HG03095 (cell line): ENCODE results near the gene ZNF385C.
A peak's percentile ranks its signal among the peaks of the same experiment; 100 is the strongest.
"Not testable (repeated sequence)": the region's sequence is repeated elsewhere in the genome, so short reads cannot be mapped to it uniquely, and the experiment has no call there.

ENCODE experiments used
- ATAC-seq: cut with Tn5 transposase; IDR thresholded peaks from one replicate; pipeline ENCODE4 v1.9.1; 2021; ENCODE audit warnings: moderate library complexity; ENCODE audit not compliant: unreplicated experiment

Gene ZNF385C, protein sequence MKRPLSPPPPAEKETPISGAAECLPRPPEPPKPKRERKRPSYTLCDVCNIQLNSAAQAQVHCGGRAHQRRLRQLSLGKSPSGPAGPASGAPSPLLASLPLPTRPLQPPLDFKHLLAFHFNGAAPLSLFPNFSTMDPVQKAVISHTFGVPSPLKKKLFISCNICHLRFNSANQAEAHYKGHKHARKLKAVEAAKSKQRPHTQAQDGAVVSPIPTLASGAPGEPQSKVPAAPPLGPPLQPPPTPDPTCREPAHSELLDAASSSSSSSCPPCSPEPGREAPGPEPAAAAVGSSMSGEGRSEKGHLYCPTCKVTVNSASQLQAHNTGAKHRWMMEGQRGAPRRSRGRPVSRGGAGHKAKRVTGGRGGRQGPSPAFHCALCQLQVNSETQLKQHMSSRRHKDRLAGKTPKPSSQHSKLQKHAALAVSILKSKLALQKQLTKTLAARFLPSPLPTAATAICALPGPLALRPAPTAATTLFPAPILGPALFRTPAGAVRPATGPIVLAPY

DNA sequence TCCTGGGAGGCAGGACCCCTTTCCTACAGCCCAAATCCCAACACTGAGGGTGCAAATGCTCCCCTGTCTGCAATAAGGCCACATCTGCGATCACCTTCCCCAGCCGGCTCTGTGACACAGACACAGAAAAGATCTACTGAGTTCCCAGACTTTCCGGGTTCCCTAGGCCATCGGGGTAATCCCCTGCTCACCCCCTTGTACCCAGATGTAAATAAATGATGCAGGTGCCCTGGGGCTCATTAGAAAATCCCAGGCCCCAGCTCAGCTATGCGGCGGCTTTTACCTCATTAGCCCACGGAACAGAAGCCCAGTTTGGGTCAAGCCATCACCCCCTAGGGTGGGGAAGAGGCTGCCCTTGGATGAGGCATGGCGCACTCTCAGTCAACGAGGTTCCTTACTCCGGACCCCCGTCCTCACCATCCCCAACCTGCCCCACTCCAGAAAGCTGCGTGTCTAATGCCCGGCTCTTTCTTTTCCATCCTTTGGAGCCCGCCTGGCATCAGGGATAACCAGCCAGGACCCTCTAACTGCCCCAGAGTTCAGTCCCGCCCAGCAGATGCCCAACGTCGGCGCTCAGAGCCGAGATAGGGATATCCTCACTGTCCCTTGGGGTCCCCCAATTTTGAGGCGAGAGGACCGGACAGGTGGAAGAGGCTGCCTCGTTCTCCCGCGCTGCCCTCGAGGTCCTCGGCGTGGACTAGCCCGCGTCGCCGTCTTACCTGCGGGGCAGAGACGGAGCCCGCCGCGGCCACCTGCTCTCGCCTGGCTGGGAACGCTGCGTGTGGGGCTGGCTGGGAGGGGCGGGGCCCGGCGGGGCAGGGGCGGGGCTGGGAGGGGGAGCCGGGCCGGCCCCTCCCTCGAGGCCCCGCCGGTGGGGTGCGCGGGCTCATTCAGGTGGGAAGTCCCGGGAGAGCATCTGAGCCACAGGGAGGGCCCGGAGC lies at the start of gene ZNF385C:
Gene ZNF385C, minus strand, starts transcription at position 783 of the 941 bp plus-strand sequence. CDS start 35,417 bp downstream, outside the sequence.
- no peak for ATAC-seq

DNA sequence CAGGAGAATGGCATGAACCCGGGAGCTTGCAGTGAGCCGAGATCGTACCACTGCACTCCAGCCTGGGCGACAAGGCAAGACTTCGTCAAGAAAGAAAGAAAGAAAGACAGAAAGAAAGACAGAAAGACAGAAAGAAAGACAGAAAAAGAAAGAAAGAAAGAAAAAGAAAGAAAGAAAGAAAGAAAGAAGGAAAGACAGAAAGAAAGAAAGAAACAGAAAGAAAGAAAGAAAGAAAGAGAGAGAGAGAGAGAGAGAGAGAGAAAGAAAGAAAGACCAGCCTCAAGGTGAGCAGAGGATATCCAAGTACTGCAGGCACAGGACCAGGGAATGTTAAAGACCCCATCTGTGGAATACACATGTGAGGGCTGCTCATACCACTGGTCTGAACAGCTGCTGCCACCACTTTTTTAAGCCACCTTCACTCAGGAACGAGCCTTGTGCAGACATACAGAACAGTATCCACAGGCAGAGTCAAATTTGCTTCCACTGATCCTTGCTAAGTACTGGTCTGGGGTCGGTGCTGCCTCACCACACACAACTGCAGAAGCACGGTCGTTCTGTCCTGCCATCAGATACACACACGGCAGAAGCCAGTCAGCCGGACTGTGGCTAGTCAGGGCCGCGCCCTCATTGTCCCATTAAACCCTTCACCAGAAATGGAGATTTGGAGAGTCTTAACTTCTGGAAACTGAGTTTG lies 48.8 kb upstream of the ZNF385C start:
- ATAC-seq = no peak

DNA sequence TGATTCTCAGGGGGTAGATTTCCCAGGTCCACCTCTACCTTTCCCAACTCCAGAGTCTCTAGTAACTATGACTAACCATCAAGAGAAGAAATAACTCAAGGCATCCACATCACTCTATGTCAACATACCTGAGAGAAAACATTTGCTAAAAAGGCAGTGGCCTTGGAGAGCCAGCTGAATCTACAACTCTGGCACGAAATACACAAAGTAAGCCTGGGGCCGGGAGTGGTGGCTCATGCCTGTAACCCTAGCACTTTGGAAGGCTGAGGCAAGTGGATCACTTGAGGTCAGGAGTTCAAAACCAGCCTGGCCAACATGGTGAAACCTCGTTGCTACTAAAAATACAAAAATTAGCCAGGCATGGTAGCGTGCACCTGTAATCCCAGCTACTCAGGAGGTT lies 44.9 kb upstream of the ZNF385C start:
- ATAC-seq = not testable (repeated sequence)

DNA sequence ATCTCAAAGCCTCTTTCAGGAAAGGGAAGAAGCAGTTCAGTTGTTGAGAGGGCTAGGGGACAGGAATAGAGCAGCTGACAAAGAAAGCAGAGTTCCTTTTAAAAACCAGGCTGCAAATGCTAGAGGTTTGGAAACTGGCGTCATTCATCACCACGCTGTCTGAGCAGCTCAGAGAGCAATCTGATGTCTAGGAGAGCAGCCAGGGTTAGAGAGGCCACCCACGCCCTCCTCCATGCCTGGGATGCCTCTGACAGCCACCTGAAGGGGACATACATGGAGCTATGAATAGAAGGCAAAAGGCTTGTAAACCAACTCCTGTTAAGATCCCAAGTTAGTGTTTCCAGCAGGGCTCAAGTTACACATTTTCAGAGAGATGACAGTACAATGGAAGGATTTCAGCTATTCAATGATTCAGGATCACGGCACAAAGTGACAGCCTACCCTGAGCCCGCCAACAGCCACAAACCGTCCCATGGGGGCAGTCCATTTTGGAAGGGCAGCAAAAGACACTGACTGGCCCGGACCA lies 44.2 kb upstream of the ZNF385C start:
- ATAC-seq = no peak

DNA sequence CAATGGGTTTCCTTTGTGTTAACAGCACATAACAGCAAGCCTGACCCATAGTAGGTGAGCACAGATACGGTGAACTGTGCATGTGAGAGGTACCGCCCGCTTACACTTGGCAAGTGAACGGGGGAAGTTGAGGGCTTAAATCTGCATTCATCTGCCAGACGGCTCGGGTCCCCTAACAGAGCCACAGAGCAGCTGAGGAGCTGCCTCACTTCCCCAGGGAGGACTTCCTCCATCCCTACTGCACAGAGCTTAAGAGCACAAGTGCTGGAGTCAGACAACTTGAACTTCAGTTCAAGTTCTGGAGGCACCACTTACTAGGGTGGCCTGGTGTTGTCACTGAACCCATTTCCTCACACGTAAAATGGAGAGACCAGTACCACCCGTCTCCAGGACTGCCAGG lies 43.1 kb upstream of the ZNF385C start:
- ATAC-seq = no peak

DNA sequence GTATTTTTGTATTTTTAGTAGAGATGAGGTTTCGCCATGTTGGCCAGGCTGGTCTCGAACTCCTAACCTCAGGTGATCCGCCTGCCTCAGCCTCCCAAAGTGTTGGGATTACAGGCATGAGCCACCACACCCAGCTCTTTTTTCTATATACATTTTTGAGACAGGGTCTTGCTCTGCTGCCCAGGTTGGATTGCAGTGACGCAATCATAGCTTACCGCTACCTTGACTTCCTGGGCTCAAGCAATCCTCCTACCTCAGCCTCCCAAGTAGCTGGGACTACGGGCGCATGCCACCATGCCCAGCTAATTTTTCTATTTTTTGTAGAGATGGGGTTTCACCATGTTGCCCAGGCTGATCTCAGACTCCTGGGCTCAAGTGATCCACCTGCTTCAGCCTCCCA lies 42.4 kb upstream of the ZNF385C start:
- ATAC-seq = not testable (repeated sequence)

DNA sequence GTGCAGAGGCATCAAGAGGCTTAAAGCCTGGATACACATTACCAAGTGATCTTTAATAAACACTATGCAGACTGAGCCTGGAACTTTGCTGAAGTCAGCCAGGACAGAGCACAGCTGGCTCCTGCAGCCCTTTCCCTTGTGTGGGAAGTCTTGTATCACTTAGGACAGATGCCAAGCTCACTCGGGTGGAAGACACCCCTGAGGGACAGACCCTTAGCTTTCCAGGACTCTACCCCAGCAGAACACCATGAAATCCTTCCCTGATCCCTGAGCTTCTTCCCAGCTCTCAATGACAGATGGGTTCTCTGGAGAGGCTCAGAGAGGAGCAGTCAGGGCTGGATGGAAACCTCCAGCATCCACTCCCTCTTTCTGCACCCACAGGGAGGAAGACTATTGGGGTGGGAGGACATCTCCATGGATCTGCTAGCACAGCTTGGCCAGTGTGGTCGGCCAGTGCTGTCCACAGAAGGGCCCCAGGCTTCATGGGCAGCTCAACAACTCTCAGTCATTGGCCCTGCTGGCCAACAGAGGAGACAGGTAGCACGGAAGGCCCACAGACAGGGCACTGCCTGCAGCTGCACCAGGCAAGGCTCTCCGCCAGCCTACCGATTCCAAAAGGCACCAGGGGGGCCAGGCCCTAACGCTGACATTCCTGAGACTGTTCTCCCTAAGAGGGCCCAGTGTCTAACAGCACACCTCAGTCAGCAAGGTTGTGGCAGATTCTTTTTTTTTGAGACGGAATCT lies 40.6 kb upstream of the ZNF385C start:
- no peak for ATAC-seq

DNA sequence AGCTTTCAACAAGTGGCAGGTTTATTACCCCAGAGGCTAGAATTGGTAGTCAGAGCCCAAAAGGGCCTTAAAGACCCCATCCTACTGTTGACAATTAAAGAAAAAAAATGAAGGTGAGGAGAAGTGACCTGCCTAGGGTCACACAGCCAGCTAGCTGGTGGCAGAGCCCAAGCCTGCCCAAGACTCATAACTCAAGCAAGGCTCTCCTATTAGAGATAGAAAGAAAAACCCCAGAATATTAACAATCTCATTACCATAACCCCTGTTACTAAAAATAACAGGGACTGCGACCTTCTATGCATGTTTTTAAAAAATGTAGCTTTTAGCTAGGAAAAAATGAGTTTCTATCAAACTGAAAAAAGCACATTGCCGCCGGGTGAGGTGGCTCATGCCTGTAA lies 38.4 kb upstream of the ZNF385C start:
- ATAC-seq = no peak

DNA sequence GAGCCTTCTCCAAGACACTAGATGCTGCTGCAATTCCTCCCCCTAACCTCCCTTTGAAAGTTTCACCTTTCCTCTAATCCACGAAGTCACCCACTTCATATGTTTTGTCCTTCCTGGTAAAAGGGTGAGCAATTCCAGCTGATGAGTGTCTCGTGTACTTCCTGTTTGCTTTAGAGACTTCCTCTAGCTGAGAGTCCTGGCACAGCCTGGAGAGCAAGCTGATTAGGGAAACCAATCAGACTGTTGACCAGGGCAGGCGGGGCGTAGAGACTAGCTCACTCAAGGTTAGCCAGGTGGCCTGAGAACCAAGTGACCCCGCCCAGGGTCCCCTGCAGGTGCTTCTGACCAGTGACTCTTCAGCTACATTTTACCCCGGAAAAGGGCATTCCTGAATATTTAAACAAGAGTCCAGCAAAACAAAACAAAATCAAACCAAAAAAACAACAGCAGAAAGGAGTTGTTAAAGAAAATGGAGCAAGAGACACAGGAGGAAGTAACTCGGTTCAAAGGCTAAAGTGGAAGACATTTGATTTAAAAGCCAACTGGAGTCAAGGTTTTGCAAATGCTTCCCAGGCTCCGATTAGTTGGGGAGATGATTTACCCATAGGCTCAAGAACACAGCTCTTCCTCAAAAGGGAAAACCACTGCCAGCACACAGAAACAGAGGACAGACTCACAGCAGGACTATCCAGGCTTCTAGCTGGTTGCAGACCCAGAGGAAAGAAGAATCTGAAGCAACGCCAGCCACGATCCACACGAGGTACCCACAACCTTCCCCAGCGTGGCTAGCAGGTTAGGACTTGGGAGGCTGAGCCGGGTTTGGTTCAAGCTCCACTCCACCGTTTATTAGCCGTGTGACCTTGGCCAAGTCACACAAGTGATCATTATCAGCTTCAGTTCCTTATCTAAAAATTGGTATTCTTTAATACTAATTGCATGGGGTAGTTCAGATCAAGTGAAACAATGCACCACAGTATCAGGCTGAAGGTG lies 37.7 kb upstream of the ZNF385C start:
- no peak for ATAC-seq

DNA sequence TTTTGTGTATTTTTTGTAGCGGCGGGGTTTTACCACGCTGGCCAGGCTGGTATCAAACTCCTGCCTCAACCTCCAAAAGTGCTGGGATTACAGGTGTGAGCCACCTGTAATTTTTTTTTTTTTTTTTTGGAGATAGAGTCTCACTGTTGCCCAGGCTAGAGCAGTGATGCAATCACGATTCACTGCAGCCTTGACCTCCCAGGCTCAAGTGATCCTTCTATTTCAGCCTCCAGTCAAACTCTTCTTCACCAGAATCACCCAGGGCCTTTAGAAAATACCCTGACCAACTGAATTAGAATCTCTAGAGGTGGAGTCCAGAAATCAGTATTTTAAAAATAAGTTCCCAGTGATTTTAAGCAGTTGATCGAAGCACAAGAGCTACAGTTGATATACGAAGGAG lies 36.9 kb upstream of the ZNF385C start:
- ATAC-seq = no peak

DNA sequence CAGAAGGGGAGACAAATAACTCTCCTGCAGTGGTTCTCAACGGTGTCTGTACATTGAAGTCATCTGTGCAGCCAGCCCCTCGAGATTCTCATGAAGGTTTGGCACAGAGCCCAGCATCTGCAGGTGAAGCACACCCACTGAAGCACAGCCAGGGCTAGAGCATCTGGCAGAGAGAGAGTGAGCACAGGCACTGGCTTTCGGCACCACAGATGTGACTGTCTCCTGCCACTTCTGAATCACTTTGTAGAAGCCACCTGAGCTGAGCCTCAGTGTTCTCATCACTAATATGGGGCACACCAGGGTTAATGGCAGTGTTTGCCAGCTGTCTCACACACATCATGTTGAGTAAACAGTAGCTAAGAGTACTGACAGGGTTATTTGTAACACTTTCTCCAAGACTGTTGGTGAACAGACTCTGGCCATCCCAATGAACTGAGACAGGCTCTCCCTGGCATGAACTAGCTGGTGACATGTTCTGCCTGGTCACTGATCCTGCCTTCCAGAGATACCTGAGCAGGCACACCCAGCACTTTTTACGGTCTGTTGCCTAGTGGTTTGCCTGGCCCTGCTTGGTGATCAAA lies 35.3 kb upstream of the ZNF385C start:
- ATAC-seq = peak; percentile 54

DNA sequence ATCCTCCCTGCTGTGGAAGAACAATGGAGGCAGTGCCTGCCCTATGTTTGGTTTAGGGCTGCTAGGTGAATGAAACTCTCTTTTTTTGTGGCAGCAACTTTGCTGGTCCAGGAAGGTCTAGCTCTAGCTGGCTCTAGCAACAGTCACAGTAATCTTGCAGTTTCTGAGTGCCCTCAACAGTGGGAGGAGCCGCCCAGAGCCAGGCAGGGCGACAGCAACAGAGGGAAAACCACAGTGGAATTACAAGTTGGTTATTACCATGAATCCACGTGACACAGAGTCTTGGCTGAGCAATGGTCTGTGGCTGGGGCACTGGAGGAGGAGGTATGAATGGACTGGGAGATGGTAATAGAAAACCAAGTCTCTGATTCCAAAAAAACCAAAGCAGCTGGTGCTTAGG lies 34.7 kb upstream of the ZNF385C start:
- ATAC-seq = peak; percentile 23

DNA sequence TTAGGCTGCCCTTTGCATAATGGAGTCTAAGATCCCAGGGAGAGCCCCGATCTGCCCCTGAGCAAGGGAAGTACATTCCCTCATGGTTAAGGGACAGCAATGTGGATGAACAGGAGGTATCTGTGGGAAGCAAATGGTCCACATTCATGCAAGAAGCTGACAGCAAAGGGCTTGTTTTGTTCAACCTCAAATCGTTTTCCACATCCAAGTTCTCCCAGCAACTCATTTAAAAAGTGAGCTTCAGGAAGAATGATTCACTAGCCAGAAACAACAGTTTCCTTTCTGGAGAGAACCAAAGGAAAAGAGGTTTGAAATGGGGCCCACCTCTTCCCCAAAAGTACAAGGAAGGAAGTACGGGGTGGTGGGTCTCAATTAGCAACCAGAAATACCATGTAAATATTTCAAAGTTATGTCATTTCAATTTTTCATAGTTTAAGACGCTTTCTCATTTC lies 33.7 kb upstream of the ZNF385C start:
- ATAC-seq = no peak

DNA sequence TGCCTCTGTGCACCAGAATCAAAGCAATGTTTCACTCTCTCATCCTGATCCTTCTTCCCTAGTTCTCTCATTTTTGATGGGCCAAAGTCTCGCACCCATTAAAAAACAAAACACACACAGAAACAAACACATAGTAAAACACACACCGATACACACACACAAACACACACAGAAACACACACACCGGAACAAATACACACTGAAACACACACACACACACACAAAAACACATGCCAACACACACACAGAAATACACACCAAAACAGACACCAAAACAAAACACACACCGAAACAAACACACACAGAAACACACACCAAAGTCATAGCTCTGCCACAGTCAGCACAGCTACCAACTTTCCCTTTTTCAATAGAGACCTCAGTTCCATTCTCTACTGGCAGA lies 33.0 kb upstream of the ZNF385C start:
- no peak for ATAC-seq

DNA sequence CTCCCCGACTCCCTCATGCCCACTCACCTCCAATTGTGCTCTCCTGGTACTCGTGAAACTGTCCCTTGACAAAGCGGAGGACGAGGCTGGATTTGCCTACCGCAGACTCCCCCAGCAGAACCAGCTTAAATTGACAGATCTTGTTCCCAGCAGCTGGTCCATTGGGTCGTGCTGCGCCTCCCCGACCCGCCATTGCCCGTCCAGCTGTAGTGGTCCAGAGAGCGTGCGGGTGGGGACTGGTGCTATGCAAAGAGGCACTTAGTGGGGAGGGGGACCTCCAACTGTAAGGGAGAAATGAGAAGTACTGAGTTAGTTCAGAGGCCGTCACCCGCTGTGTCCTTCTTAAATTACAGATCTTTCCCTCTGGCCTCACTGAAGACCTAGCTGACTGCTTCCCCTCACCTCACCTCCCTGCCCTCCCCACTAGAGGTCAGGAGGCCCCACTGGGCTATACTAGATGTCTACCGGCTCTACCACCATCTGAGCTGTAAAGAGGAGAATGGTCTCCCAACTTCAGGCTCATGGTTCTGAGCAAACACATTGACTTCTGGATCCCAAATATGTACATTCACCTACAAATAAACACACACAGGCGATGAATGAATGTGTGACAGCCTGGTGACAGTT lies 32.1 kb upstream of the ZNF385C start:
- ATAC-seq = no peak

DNA sequence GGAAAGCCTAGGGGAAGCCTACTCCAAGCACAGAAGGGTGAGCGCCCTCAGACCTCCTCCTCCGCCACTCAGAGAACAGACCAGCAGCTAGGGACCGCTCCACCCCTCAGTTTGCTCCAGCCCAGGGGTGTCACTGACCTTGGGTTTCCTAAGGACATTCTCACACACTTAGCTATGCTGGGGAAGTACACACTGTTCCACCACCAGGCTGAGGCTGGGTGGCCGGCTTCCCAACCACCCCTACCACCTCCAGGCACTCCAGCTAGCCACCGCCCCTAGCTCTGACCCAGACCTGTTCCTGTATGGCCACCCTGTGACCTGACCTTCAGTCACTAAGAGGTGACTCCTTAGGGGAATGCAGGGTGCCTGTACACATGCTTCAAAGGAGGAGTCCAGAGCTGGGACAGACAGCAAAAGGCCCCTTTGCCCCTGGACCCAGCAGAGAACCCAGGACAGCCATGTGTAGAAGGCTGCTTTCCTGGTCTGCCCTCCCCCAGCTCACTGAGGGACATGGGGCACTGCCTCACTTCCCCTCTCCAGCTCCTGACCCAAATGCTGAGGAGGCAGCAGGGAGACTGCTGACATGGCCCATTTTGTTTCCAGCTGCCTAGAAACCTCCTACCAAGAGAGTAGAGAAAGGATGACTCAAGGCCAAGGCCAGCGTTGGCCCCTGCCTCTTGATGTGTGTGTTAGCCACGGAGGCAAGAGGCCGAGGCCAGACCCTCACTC lies 31.0 kb upstream of the ZNF385C start:
- no peak for ATAC-seq

DNA sequence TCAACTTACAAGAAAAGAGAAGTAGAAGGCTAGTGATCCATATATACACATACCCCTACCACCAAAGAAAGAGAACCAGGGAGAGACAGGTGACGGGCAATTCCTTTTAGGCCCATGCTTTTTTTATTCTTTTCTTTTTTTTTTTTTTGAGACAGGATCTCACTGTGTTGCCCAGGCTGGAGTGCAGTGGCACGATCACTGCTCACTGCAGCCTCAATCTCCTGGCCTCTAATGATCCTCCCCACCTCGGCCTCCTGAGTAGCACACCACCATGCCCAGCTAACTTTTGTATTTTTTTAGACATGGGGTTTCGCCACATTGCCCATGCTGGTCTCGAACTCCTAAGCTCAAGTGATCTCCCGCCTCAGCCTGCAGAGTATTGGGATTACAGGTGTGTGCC lies 29.1 kb upstream of the ZNF385C start:
- no peak for ATAC-seq
